Astrocyte of the spinal cord (primary cell): ENCODE data around the gene NOC4L.

ENCODE experiments used
- DNase-seq: peaks from one replicate; pipeline ENCODE4 v3.0.0; 2011; ENCODE audit warnings: low read depth, low spot score
- H3K4me3 ChIP-seq: 2 replicates; pipeline ENCODE4 v1.5.1; 2011; ENCODE audit warnings: low read depth, mild to moderate bottlenecking, low read length, moderate library complexity
- in situ Hi-C: cut with HindIII; loops from 2 replicates; pipeline ENCODE4 v1.10.0; 2017; ENCODE audit warnings: low sequenced_read_pairs
- TF ChIP-seq, protein P1 (sequence below): IDR thresholded peaks from 2 replicates; pipeline ENCODE4 v1.5.1; 2012; ENCODE audit warnings: low read depth, mild to moderate bottlenecking, low read length, inconsistent platforms

NOC4L gene

DNA sequence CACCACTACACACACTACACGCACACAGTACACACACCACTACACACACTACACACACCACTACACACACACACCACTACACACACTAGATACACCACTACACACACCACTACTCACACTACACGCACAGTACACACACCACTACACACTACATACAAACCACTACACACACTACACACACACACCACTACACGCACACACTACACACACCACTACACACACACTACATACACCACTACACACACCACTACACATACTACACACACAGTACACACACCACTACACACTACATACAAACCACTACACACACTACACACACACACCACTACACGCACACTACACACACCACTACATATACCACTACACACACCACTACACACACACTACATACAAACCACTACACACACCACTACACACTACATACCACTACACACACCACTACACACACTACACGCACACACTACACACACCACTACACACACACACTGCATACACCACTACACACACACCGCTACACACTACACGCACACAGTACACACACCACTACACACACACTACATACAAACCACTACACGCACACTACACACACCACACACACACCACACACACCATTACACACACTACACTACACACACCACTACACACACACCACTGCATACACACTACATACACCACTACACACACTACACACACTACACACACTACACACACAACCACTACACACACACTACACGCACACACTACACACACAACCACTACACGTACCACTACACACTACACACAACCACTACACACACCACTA, 11.7 kb downstream of the NOC4L start:
- TF ChIP-seq, protein P1, sequence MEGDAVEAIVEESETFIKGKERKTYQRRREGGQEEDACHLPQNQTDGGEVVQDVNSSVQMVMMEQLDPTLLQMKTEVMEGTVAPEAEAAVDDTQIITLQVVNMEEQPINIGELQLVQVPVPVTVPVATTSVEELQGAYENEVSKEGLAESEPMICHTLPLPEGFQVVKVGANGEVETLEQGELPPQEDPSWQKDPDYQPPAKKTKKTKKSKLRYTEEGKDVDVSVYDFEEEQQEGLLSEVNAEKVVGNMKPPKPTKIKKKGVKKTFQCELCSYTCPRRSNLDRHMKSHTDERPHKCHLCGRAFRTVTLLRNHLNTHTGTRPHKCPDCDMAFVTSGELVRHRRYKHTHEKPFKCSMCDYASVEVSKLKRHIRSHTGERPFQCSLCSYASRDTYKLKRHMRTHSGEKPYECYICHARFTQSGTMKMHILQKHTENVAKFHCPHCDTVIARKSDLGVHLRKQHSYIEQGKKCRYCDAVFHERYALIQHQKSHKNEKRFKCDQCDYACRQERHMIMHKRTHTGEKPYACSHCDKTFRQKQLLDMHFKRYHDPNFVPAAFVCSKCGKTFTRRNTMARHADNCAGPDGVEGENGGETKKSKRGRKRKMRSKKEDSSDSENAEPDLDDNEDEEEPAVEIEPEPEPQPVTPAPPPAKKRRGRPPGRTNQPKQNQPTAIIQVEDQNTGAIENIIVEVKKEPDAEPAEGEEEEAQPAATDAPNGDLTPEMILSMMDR = no peak
- no peak for DNase-seq
- in situ Hi-C loops = no loop called here
- no peak overlapping the region for H3K4me3 ChIP-seq

DNA sequence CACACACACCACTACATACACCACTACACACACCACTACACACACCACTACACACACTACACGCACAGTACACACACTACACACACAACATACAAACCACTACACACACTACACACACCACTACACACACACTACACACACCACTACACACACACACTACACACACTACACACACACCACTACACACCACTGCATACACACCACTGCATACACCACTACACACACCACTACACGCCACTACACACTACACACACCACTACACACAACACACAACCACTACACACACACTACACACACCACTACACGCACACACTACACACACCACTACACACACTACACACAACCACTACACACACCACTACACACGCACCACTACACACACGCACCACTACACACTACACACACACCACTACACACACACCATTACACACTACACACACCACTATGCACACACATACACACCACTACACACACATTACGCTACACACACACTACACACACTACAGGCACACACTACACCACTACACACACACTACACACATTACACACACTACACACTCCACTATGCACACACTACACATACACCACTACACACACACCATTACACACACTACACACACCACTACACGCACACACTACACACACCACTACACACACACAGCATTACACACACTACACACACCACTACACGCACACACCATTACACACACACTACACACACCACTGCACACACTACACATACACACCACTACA, 12.5 kb downstream of the NOC4L start:
- no peak overlapping the region for H3K4me3 ChIP-seq
- DNase-seq = no peak
- in situ Hi-C loops = no loop called here
- TF ChIP-seq, protein P1 = no peak

DNA sequence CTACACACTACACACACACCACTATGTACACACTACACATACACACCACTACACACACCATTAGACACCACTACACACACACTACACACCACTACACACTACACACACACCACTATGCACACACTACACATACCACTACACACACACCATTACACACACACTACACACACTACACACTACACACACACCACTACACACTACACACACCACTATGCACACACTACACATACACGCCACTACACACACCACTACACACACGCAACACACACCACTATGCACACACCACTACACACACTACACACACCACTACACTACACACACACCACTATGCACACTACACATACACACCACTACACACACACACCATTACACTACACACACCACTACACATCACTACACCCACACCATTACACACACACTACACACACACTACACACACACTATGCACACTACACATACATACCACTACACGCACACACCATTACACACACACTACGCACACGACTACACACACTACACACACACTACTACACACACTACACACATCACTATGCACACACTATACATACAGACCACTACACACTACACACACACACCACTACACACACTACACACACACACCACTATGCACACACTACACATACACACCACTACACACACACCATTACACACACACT, 13.6 kb downstream of the NOC4L start:
- DNase-seq = no peak
- in situ Hi-C loops = no loop called here
- H3K4me3 ChIP-seq = no peak overlapping the region
- TF ChIP-seq, protein P1 = no peak

DNA sequence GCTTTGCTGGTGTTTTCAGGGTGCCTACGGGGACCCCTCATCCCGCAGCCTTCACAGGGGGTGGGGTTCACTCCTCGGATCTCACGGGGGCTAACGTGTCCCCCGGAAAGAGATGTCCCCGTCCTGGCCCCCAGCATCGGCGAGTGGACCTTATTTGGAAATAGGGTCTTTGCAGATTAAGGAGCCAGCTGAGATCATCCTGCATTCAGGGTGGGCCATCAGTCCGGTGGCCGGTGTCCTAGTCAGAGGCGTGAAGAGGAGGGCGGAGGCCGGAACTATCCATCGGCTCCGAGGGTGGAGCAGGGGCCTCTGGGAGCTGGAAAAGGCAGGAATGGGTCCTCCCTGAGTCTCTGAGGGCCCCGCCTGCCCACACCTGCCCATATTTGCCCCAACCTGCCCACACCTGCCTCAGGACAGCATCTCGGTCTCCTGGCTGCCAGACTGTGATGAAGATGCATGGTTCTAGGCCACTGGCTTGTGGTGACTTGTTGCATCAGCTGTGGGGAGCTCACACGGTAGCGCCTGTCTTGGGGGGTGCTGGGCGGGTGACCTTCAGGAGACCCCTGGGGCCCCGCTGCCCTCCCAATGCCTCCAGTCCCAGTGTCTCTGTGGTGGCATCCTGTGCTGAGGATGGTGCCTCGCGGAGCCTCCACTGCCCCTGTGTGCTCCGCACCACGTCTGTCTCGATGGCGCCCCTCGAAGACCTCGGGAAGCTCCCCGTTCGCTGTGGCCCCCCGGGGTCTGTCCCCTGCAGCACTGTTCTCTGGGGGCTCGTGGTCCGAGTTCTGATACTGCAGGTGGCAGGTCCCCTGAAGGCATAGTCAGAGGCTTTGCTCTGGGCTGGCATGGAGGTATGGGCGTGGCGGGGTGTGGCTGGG, 14.7 kb downstream of the NOC4L start:
- no peak overlapping the region for H3K4me3 ChIP-seq
- no peak for DNase-seq
- in situ Hi-C loops = no loop called here
- TF ChIP-seq, protein P1 = no peak

DNA sequence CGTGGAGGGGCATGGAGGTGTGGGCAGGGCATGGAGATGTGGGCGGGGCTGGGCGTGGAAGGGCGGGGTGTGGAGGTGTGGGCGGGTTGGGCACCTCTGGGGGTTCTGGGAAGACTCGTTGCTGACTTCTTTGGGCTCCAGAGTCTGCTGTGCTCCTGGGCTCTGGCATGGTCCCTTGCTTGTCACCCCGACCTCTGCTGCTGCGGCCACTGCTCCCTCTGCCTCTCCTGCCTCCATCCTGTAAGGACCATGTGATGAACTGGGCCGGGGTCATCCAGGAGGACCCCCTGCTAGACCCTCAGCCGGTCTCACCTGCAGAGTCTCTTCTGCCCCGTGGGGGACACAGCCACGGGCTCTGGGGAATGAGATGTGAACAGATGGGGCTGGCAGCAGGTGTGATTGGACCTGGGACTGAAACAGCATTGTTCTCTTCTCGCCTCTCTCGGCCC, 15.3 kb downstream of the NOC4L start:
- no peak overlapping the region for H3K4me3 ChIP-seq
- no peak for DNase-seq
- TF ChIP-seq, protein P1 = no peak
- in situ Hi-C loops = no loop called here

DNA sequence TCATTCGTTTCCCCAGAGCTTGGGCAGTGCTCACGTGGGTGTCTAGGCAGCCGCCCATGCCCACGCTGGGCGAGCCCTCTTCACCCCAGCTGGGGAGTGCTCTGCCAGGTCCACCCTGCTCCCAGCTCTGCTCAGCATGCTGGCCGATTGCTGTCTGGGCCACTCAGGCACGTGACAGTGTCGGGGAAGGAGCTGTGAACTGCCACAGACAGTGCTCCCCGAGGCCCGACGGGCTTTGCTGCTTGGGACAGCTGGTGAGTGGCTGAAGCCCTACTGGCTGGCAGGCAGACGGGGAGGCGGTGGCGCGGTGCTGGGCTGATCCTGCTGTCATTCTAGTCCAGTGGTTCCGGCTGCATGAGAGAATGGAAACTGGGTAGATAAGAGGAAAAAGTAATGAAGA, 15.8 kb downstream of the NOC4L start:
- H3K4me3 ChIP-seq = no peak overlapping the region
- in situ Hi-C loops = no loop called here
- no peak for DNase-seq
- TF ChIP-seq, protein P1 = no peak
